Measurements from ENCODE around the gene PIGL. TPM values are rescaled to one million over a fixed set of nuclear protein-coding genes. Genes with fewer than 3 reads are reported as not detected.

Gene PIGL
- total RNA-seq, 2 donors from 2014 or later: 24.7 to 25.4 TPM

GRCh38 chr17:16329519-16330271, 112.7 kb downstream of the PIGL start:
- no peak for TF ChIP-seq CTCF (IDR thresholded peaks at IDR 0.05)
- Histone ChIP-seq H3K4me1 (no peaks in the 10 kb centered on the region), H3K36me3 (no peaks in the 10 kb centered on the region), H3K4me3 (peak overlapping the region; percentile 6), H3K9ac (ENCODE audit: low read depth in 2 of 2, low read length in 2 of 2) (peak overlapping the region in 1 of 2 donors; percentile 65), H3K27me3 (no peaks in the 10 kb centered on the region), H3K9me3 (no peaks in the 10 kb centered on the region), H3K27ac (peak overlapping the region; percentile 59)
- peak; percentile 81 for DNase-seq
- intact Hi-C loops (cut with DNase I): no loop called here

- no peaks in the 10 kb centered on the region for H3K4me1 ChIP-seq
- DNase-seq: no peak
These were observed 121.4 kb downstream of the PIGL start for GRCh38 chr17:16338391-16338790.

GRCh38 chr17:16339402-16339801, 122.4 kb downstream of the PIGL start:
- no peak for TF ChIP-seq CTCF (IDR thresholded peaks at IDR 0.05)

More at GRCh38 chr17:16338391-16338790, 121.4 kb downstream of the PIGL start:
- Histone ChIP-seq H3K4me3 (no peak overlapping the region), H3K9ac (ENCODE audit: low read depth in 2 of 2, low read length in 2 of 2) (no peak overlapping the region), H3K27me3 (no peaks in the 10 kb centered on the region), H3K27ac (no peak overlapping the region), H3K9me3 (no peaks in the 10 kb centered on the region), H3K36me3 (no peaks in the 10 kb centered on the region)
- TF ChIP-seq CTCF (IDR thresholded peaks at IDR 0.05): no peak
- intact Hi-C loops (cut with DNase I): no loop called here

GRCh38 chr17:16339959-16340358, 122.9 kb downstream of the PIGL start:
- Histone ChIP-seq H3K36me3 (no peaks in the 10 kb centered on the region), H3K9ac (ENCODE audit: low read depth in 2 of 2, low read length in 2 of 2) (no peak overlapping the region), H3K4me1 (no peaks in the 10 kb centered on the region), H3K27me3 (no peaks in the 10 kb centered on the region), H3K4me3 (no peak overlapping the region), H3K27ac (no peak overlapping the region), H3K9me3 (no peaks in the 10 kb centered on the region)
- DNase-seq: no peak
- intact Hi-C loops (cut with DNase I): no loop called here
- no peak for TF ChIP-seq CTCF (IDR thresholded peaks at IDR 0.05)

More at GRCh38 chr17:16339402-16339801, 122.4 kb downstream of the PIGL start:
- H3K4me1 ChIP-seq: no peaks in the 10 kb centered on the region
- H3K27ac ChIP-seq: no peak overlapping the region
- no peaks in the 10 kb centered on the region for H3K27me3 ChIP-seq
- no peak overlapping the region for H3K4me3 ChIP-seq
- intact Hi-C loops (cut with DNase I): no loop called here
- H3K9ac ChIP-seq (ENCODE audit: low read depth in 2 of 2, low read length in 2 of 2): no peak overlapping the region
- H3K36me3 ChIP-seq: no peaks in the 10 kb centered on the region
- no peaks in the 10 kb centered on the region for H3K9me3 ChIP-seq
- DNase-seq: no peak

- no peak overlapping the region for H3K9ac ChIP-seq (ENCODE audit: low read depth in 2 of 2, low read length in 2 of 2)
- intact Hi-C loops (cut with DNase I): no loop called here
- H3K36me3 ChIP-seq: no peaks in the 10 kb centered on the region
- H3K4me3 ChIP-seq: no peak overlapping the region
- TF ChIP-seq CTCF (IDR thresholded peaks at IDR 0.05): no peak
- no peaks in the 10 kb centered on the region for H3K9me3 ChIP-seq
- DNase-seq: no peak
- H3K4me1 ChIP-seq: no peaks in the 10 kb centered on the region
- H3K27me3 ChIP-seq: no peaks in the 10 kb centered on the region
- H3K27ac ChIP-seq: no peak overlapping the region
These were observed 126.0 kb downstream of the PIGL start for GRCh38 chr17:16342979-16343378.

All from colonic mucosa (tissue), 4 donors.